ENCODE results near the gene GAB4. TPM values are rescaled to one million over a fixed set of nuclear protein-coding genes. Genes with fewer than 3 reads are reported as not detected.

GAB4 gene
- total and polyA plus RNA-seq, 12 donors, result not detected

DNA sequence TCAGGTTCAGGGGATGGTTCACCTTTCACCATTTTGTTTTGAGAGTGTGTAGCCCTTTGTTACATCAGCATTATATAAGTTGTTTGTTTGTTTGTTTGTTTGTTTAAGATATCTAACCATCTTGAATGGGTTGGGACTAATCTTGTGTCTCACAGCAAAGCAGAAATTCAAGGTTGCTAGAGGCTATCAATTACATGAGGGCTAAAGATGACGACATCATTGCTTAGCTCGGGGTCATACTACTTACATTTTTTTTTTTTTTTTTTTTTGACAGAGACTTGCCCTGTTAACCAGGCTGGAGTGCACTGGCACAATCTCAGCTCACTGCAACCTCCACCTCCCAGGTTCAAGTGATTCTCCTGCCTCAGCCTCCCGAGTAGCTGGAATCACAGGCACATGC, 95.7 kb downstream of the GAB4 start:
- intact Hi-C loops (cut with DNase I), result loop anchor here in 1 of 10 donors (10.0 kb wide), 1 partner anchor 583 kb away; no protein-coding TSS in a partner anchor
- H3K36me3 ChIP-seq, result no peaks in the 10 kb centered on the region
- peaks cover 0 to 58% (median 33%) of the 10 kb centered on the region in 7 donors for H3K27me3 ChIP-seq
- ATAC-seq (no peak), DNase-seq (no peak)
- TF ChIP-seq, protein P1, sequence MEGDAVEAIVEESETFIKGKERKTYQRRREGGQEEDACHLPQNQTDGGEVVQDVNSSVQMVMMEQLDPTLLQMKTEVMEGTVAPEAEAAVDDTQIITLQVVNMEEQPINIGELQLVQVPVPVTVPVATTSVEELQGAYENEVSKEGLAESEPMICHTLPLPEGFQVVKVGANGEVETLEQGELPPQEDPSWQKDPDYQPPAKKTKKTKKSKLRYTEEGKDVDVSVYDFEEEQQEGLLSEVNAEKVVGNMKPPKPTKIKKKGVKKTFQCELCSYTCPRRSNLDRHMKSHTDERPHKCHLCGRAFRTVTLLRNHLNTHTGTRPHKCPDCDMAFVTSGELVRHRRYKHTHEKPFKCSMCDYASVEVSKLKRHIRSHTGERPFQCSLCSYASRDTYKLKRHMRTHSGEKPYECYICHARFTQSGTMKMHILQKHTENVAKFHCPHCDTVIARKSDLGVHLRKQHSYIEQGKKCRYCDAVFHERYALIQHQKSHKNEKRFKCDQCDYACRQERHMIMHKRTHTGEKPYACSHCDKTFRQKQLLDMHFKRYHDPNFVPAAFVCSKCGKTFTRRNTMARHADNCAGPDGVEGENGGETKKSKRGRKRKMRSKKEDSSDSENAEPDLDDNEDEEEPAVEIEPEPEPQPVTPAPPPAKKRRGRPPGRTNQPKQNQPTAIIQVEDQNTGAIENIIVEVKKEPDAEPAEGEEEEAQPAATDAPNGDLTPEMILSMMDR (IDR thresholded peaks at IDR 0.05), result no peak
- no peak overlapping the region for H3K4me3 ChIP-seq
- no peaks in the 10 kb centered on the region for H3K9me3 ChIP-seq
- 66 to 68% methylated on average over 3 of the region's 3 CpGs for WGBS, 2 donors
- H3K4me1 ChIP-seq, result no peaks in the 10 kb centered on the region
- H3K27ac ChIP-seq, result no peak overlapping the region

Other genes starting within 250 kb of the GAB4 start
- gene XKR3, start 182.8 kb downstream of the GAB4 start, total RNA-seq, result not detected
- gene XKR3, start 182.8 kb downstream of the GAB4 start, polyA plus RNA-seq, result not detected
- 10 to 100 TPM in 2 of 10 donors, 1 to 10 TPM in 8; 4.0 to 15.9 (median 5.9) TPM for gene IL17RA, start 76.8 kb upstream of the GAB4 start, total RNA-seq
- 1 to 10 TPM; 4.5 to 4.6 TPM for gene IL17RA, start 76.8 kb upstream of the GAB4 start, polyA plus RNA-seq
- 1 to 10 TPM; 1.2 to 3.3 (median 1.9) TPM for gene TMEM121B, start 113.1 kb upstream of the GAB4 start, total RNA-seq
- 1 to 10 TPM in 1 of 2 donors, under 1 TPM in 1; 0.41 to 1.2 TPM for gene TMEM121B, start 113.1 kb upstream of the GAB4 start, polyA plus RNA-seq
- gene HDHD5, start 151.1 kb upstream of the GAB4 start, total RNA-seq, result 10 to 100 TPM; 42.8 to 59.2 (median 50.3) TPM
- gene HDHD5, start 151.1 kb upstream of the GAB4 start, polyA plus RNA-seq, result 10 to 100 TPM; 23.6 to 60.4 TPM
- 100 to 1,000 TPM in 3 of 10 donors, 10 to 100 TPM in 7; 18.1 to 126 (median 78.2) TPM for gene ADA2, start 211.2 kb upstream of the GAB4 start, total RNA-seq
- 10 to 100 TPM; 11.0 to 11.8 TPM for gene ADA2, start 211.2 kb upstream of the GAB4 start, polyA plus RNA-seq